Stomach (tissue), 9 donors: ENCODE measurements around the gene KCNG2. TPM values are rescaled to one million over a fixed set of nuclear protein-coding genes. Genes with fewer than 3 reads are reported as not detected.

Source experiments
- DNase-seq, 2 donors: peaks; one replicate each; pipeline versions ENCODE4 v3.0.0 to v3.0.0-alpha.2; 2013 to 2019
- H3K27ac ChIP-seq, 5 donors: fragments of 200-600 bp in 4 of 5; sonication (generic) in 4 of 5; one replicate each; pipeline ENCODE4 v1.5.1; 2013 to 2019; ENCODE audit warnings: mild to moderate bottlenecking in 1 of 5, moderate library complexity in 1 of 5
- H3K27me3 ChIP-seq, 3 donors: fragments of 200-600 bp; sonication (generic); one replicate each; pipeline ENCODE4 v1.5.1; 2017 to 2019; ENCODE audit warnings: mixed run types in 1 of 3
- H3K36me3 ChIP-seq, 4 donors: fragments of 200-600 bp; sonication (generic); 1 replicate in 3 of 4; 2 replicates in 1 of 4; pipeline ENCODE4 v1.5.1; 2016 to 2019
- H3K4me1 ChIP-seq, 4 donors: fragments of 200-600 bp; sonication (generic); one replicate each; pipeline ENCODE4 v1.5.1; 2016 to 2019
- H3K4me3 ChIP-seq, 4 donors: fragments of 200-600 bp; sonication (generic) in 3 of 4; one replicate each; pipeline ENCODE4 v1.5.1; 2016 to 2019; ENCODE audit warnings: mild to moderate bottlenecking in 1 of 4
- H3K9me3 ChIP-seq, 4 donors: fragments of 200-600 bp; sonication (generic); one replicate each; pipeline ENCODE4 v1.5.1; 2016 to 2019
- EP300 ChIP-seq: sonication (generic); formaldehyde crosslinking; IDR thresholded peaks from one replicate; pipeline ENCODE4 v1.6.1; 2017; ENCODE audit warnings: antibody characterized with exemption
- POLR2A ChIP-seq, 4 donors: fragments of 450-650 bp; IDR thresholded peaks; one replicate each; pipeline ENCODE4 v1.6.1; 2016; ENCODE audit warnings: antibody characterized with exemption in 4 of 4, control low read depth in 2 of 4, mild to moderate bottlenecking in 1 of 4, moderate library complexity in 1 of 4
- POLR2AphosphoS5 ChIP-seq, 3 donors: sonication (generic); formaldehyde crosslinking; IDR thresholded peaks; one replicate each; pipeline ENCODE4 v1.6.1; 2016; ENCODE audit warnings: antibody characterized with exemption in 3 of 3
- WGBS, 5 donors: extraction: QIAGEN DNeasy Blood & Tissue Kit in 3 of 5; methylation state at CpG; one replicate each; pipeline versions ENCODE4 v1.1.5 to v1.1.7; 2013 to 2018; 5-methylcytosine and 5-hydroxymethylcytosine counted together
- intact Hi-C: fragments of 100-400 bp; cut with DNase I; formaldehyde crosslinking; loops from one replicate; pipeline ENCODE4 v1.15.1; 2023; ENCODE audit warnings: low total_unique reads
- polyA plus RNA-seq, 3 donors: library from polyadenylated mRNA; stranded (reverse); fragments of 200-250 nt; gene quantifications; one replicate each; pipeline ENCODE4 v1.2.3, GENCODE V29; 2013
- total RNA-seq, 5 donors: library from RNA; depleted of rRNA; stranded (reverse); fragments of >200 nt; gene quantifications; one replicate each; pipeline versions ENCODE4 v1.1.0 to v1.2.3, GENCODE V29; 2014 to 2016
- TF ChIP-seq, protein P1 (sequence below), 7 experiments: fragments of 450-650 bp in 4 of 7; fragments of 200-600 bp in 3 of 7; sonication (generic) in 3 of 7; IDR thresholded peaks; one replicate each; pipeline ENCODE4 v1.5.1; 2016 to 2019; ENCODE audit warnings: antibody characterized with exemption in 7 of 7, control low read depth in 2 of 7, mild to moderate bottlenecking in 1 of 7
- donor health status: healthy with polysubstance abuse.
- donor health status: Bipolar disorder and iron deficiency.
- donor health status: healthy.

The KCNG2 gene
- total and polyA plus RNA-seq, 8 donors = 0.08 to 2.3 (median 0.92) TPM; not detected in 5

DNA sequence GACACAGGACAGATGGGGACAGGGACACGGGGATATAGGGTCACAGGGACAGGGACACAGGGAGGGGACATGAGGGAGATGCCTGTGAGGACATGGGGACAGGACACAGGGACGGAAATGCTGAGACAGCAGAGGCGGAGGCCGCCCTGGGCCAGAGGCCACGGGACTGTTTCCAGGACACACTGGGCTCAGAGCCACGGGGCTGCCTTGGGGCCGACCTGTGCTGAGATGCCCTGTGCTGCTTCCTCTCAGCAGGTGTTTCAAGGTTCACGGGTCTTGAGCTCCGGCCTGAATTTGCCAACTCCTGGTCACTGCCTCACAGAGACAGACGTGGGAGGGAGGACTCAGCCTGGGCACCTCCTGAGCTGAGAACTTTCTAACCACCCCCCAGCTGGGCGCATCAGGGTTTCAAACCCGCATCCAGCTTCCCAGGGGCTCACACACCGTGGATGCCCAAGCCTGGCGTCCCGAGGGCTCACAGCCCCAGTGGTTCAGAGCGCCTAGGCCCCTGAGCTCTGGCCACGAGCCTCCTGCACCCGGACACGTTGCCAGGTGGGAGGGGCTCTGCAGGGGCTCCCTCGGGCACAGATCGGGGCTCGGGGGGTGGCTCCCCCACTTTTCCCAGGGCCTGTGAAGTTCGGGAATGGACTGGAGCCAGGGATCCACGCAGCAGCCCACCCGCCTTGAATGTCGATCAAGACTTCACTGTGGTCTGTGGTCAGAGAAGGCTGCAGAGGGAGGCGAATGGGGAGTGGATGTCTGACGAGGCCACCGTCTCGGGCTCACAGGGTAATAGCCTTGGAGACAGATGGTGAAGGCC is 89.7 kb downstream of the KCNG2 start:
- WGBS, 5 donors = 89 to 92% (median 91%) methylated on average over 29 to 30 of the region's 30 CpGs
- Histone ChIP-seq H3K27me3 (peaks cover 0 to 5% (median 0%) of the 10 kb centered on the region in 3 donors), H3K27ac (no peak overlapping the region), H3K4me1 (no peaks in the 10 kb centered on the region), H3K36me3 (no peaks in the 10 kb centered on the region), H3K9me3 (peaks cover 17 to 76% (median 43%) of the 10 kb centered on the region in 4 donors), H3K4me3 (no peak overlapping the region)
- TF ChIP-seq POLR2A (IDR thresholded peaks at IDR 0.05) (no peak), POLR2AphosphoS5 (IDR thresholded peaks at IDR 0.05) (no peak), EP300 (no peak)
- TF ChIP-seq, protein P1, sequence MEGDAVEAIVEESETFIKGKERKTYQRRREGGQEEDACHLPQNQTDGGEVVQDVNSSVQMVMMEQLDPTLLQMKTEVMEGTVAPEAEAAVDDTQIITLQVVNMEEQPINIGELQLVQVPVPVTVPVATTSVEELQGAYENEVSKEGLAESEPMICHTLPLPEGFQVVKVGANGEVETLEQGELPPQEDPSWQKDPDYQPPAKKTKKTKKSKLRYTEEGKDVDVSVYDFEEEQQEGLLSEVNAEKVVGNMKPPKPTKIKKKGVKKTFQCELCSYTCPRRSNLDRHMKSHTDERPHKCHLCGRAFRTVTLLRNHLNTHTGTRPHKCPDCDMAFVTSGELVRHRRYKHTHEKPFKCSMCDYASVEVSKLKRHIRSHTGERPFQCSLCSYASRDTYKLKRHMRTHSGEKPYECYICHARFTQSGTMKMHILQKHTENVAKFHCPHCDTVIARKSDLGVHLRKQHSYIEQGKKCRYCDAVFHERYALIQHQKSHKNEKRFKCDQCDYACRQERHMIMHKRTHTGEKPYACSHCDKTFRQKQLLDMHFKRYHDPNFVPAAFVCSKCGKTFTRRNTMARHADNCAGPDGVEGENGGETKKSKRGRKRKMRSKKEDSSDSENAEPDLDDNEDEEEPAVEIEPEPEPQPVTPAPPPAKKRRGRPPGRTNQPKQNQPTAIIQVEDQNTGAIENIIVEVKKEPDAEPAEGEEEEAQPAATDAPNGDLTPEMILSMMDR (IDR thresholded peaks at IDR 0.05) = no peak
- intact Hi-C loops = no loop called here
- no peak for DNase-seq

DNA sequence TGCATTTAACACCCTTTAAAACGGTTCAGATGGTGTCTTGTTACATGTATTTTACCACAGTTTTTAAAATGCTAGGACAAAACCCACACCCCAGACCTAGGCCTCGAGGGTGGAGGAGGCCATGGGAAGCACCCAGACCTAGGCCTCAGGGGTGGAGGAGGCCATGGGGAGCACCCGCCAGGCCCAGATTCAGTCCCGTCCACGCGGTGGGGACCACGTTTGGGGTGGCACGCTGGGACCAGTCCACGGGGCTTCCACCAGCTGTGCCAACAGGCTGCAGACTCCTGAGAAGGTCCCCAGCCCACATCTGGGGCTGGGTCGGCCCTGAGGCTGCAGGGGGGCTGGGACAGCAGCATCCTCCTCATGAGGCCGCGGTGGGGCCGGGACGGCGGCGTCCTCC is 90.3 kb downstream of the KCNG2 start:
- H3K36me3 ChIP-seq = no peaks in the 10 kb centered on the region
- H3K27me3 ChIP-seq = peaks cover 0 to 5% (median 0%) of the 10 kb centered on the region in 3 donors
- H3K4me3 ChIP-seq = no peak overlapping the region
- intact Hi-C loops = no loop called here
- peaks cover 17 to 77% (median 46%) of the 10 kb centered on the region in 4 donors for H3K9me3 ChIP-seq
- DNase-seq = no peak
- no peaks in the 10 kb centered on the region for H3K4me1 ChIP-seq
- TF ChIP-seq, protein P1 (IDR thresholded peaks at IDR 0.05) = no peak
- no peak for TF ChIP-seq EP300
- no peak overlapping the region for H3K27ac ChIP-seq
- 83 to 95% (median 89%) methylated on average over 4 to 16 of the region's 16 CpGs for WGBS, 5 donors

DNA sequence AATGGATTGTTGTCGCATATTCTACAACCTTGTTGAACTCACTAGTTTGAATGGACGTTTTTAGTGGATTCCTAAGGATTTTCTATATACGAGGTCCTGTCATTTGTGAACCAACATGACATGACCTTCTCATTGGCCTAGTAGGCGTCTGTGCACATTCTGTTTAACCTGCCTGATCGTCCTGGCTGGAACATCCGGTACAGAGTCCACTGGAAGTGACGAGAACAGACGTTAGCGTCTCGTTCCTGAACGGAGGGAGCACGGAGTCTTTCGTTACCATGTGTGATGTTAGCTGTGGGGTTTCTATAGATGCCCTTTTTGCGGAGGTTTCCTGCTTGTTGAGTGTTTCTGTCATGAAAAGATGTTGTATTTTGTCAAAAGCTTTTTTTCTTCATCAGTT is 91.8 kb downstream of the KCNG2 start:
- WGBS, 5 donors = 91 to 93% (median 92%) methylated on average over 14 of the region's 14 CpGs
- Histone ChIP-seq H3K9me3 (peaks cover 17 to 84% (median 54%) of the 10 kb centered on the region in 4 donors), H3K27ac (no peak overlapping the region), H3K4me1 (no peaks in the 10 kb centered on the region), H3K27me3 (peaks cover 0 to 5% (median 0%) of the 10 kb centered on the region in 3 donors), H3K36me3 (no peaks in the 10 kb centered on the region), H3K4me3 (no peak overlapping the region)
- no peak for DNase-seq
- TF ChIP-seq EP300 (no peak), POLR2AphosphoS5 (IDR thresholded peaks at IDR 0.05) (no peak), POLR2A (IDR thresholded peaks at IDR 0.05) (no peak)
- TF ChIP-seq, protein P1 (IDR thresholded peaks at IDR 0.05) = no peak
- intact Hi-C loops = no loop called here

DNA sequence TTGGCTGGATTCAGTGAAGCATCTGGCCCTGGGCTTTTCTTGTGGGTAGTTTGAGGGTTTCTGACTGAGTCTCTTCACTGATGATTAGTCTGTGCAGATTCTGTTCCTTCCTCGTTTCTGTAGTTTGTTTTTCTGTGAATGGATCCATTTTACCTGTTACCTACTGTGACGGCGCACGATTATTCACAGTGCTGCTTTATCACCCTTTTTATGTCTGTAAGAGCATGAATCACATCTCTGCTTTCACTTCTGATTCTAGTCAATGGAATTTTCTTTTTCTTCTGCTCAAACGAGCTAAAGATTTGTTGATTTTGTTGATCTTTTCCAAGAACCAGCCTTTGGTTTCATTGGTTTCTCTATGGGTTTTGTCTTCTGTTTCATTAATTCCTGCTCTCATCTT is 92.9 kb downstream of the KCNG2 start:
- TF ChIP-seq POLR2AphosphoS5 (IDR thresholded peaks at IDR 0.05) = no peak
- no peak overlapping the region for H3K27ac ChIP-seq
- no peak overlapping the region for H3K4me3 ChIP-seq
- WGBS, 5 donors = 74 to 83% (median 80%) methylated on average over 5 of the region's 5 CpGs
- H3K9me3 ChIP-seq = peaks cover 17 to 87% (median 63%) of the 10 kb centered on the region in 4 donors
- DNase-seq = no peak
- intact Hi-C loops = no loop called here
- no peaks in the 10 kb centered on the region for H3K27me3 ChIP-seq
- no peaks in the 10 kb centered on the region for H3K4me1 ChIP-seq
- no peaks in the 10 kb centered on the region for H3K36me3 ChIP-seq

DNA sequence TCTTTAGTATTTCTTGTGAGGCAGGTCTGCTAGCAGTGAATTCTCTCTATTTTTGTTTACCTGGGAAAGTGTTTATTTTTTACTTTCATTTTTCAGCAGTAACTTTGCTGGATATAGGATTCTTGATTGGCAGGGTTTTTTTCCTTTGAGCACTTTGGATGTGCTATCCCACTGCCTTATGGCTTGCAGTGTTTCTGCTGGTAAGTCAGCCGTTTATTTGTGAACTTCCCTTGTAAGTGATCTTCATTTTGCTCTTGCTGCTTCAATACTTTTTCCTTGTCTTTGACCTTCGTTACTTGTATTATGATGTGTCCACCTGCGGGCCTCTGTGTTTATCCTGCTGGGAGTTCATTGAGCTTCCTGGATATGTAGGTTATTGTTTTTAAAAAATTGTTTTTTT is 99.0 kb downstream of the KCNG2 start:
- TF ChIP-seq POLR2AphosphoS5 (IDR thresholded peaks at IDR 0.05) = no peak
- no peak for TF ChIP-seq POLR2A (IDR thresholded peaks at IDR 0.05)
- no peak for TF ChIP-seq EP300
- TF ChIP-seq, protein P1 (IDR thresholded peaks at IDR 0.05) = no peak
- no peak for DNase-seq
- no peak overlapping the region for H3K27ac ChIP-seq
- 63 to 94% (median 79%) methylated on average over 3 of the region's 3 CpGs for WGBS, 5 donors
- intact Hi-C loops = no loop called here
- H3K4me3 ChIP-seq = no peak overlapping the region
- no peaks in the 10 kb centered on the region for H3K4me1 ChIP-seq
- peaks cover 30 to 98% (median 66%) of the 10 kb centered on the region in 4 donors for H3K9me3 ChIP-seq
- no peaks in the 10 kb centered on the region for H3K27me3 ChIP-seq
- H3K36me3 ChIP-seq = peaks cover 0 to 10% (median under 1%) of the 10 kb centered on the region in 4 donors
